IMR-90 (cell line): Measurements from ENCODE around the gene KPNA1. TPM values are rescaled to one million over a fixed set of nuclear protein-coding genes. Genes with fewer than 3 reads are reported as not detected.

Experiments used
- ATAC-seq: fragments of 200-7000 bp; cut with Tn5 transposase; 2 replicates; pipeline ENCODE4 v1.9.1; 2020; ENCODE audit warnings: low read depth, mild to moderate bottlenecking, moderate library complexity
- BruUV-seq: library from RNA; stranded (reverse); fragments of 400-500 nt; replicated peaks from 2 replicates; lab custom pipeline; 2021; lab: Mats Ljungman, UMichigan
- CTCF ChIA-PET: fragments of 300-600 bp; formaldehyde crosslinking; extraction: SDS; loops from one replicate; lab custom pipeline; 2021; ENCODE audit warnings: antibody characterized with exemption; lab: Yijun Ruan, JAX
- POLR2A ChIA-PET: fragments of 300-600 bp; sonication (Branson Sonifier 250); formaldehyde crosslinking; loops from one replicate; lab custom pipeline; 2022; ENCODE audit warnings: antibody characterized with exemption; ENCODE audit not compliant: unreplicated experiment; lab: Charles Lee
- DNase-seq: peaks from one replicate; pipeline ENCODE4 v3.0.0; 2013
- H2AFZ ChIP-seq: replicated peaks from 2 replicates; pipeline ENCODE3; 2013; ENCODE audit warnings: low read length, mild to moderate bottlenecking; ENCODE audit not compliant: poor library complexity
- H2AK5ac ChIP-seq: 2 replicates; pipeline ENCODE4 v1.6.1; 2013; ENCODE audit warnings: low read depth, low read length, inconsistent platforms
- H2AK9ac ChIP-seq: replicated peaks from 2 replicates; pipeline ENCODE3; 2013; ENCODE audit warnings: mild to moderate bottlenecking, low read depth, low read length, moderate library complexity; ENCODE audit not compliant: poor library complexity
- H2BK120ac ChIP-seq: 2 replicates; pipeline ENCODE4 v1.6.1; 2013; ENCODE audit warnings: low read depth, low read length, inconsistent platforms
- H2BK15ac ChIP-seq: 3 replicates; pipeline ENCODE4 v1.6.1; 2013; ENCODE audit warnings: low read depth, low read length, inconsistent platforms
- H2BK20ac ChIP-seq: 2 replicates; pipeline ENCODE4 v1.6.1; 2013; ENCODE audit warnings: low read depth, mild to moderate bottlenecking, inconsistent platforms, low read length, moderate library complexity
- H2BK5ac ChIP-seq: 2 replicates; pipeline ENCODE4 v1.6.1; 2013; ENCODE audit warnings: mild to moderate bottlenecking, low read depth, low read length, inconsistent platforms; ENCODE audit not compliant: poor library complexity, severe bottlenecking
- H3K14ac ChIP-seq: replicated peaks from 2 replicates; pipeline ENCODE4 v1.6.1; 2013; ENCODE audit warnings: low read depth, low read length, inconsistent platforms
- H3K18ac ChIP-seq: 2 replicates; pipeline ENCODE4 v1.6.1; 2013; ENCODE audit warnings: low read depth, low read length, control low read depth
- H3K23ac ChIP-seq: 2 replicates; pipeline ENCODE4 v1.6.1; 2013; ENCODE audit warnings: low read depth, low read length, inconsistent platforms
- H3K27ac ChIP-seq: 2 replicates; pipeline ENCODE4 v1.5.1; 2013; ENCODE audit warnings: mild to moderate bottlenecking, control low read depth, low read length; ENCODE audit not compliant: insufficient read depth
- H3K27me3 ChIP-seq: 2 replicates; pipeline ENCODE4 v1.6.1; 2013; ENCODE audit warnings: low read length; ENCODE audit not compliant: control insufficient read depth, insufficient read depth
- H3K36me3 ChIP-seq: 2 replicates; pipeline ENCODE4 v1.6.1; 2013; ENCODE audit warnings: low read length, mixed read lengths; ENCODE audit not compliant: control insufficient read depth, insufficient read depth
- H3K4ac ChIP-seq: 2 replicates; pipeline ENCODE4 v1.6.1; 2013; ENCODE audit warnings: low read depth, low read length, inconsistent platforms
- H3K4me1 ChIP-seq: 2 replicates; pipeline ENCODE4 v1.6.1; 2013; ENCODE audit warnings: low read length, mixed read lengths; ENCODE audit not compliant: control insufficient read depth, insufficient read depth
- H3K4me2 ChIP-seq: 2 replicates; pipeline ENCODE4 v1.6.1; 2013; ENCODE audit warnings: low read depth, mild to moderate bottlenecking, control low read depth, low read length, moderate library complexity
- H3K4me3 ChIP-seq: 2 replicates; pipeline ENCODE4 v1.5.1; 2013; ENCODE audit warnings: low read depth, mild to moderate bottlenecking, control low read depth, low read length, moderate library complexity; ENCODE audit not compliant: insufficient read depth
- H3K56ac ChIP-seq: 2 replicates; pipeline ENCODE4 v1.6.1; 2013; ENCODE audit warnings: low read length, inconsistent platforms; ENCODE audit not compliant: insufficient read depth; ENCODE audit errors: extremely low read depth
- H3K79me1 ChIP-seq, 2 experiments: 2 replicates each; pipeline ENCODE4 v1.6.1; 2013; ENCODE audit warnings: low read length in 2 of 2, inconsistent platforms in 1 of 2, low read depth in 1 of 2
- H3K9ac ChIP-seq: 2 replicates; pipeline ENCODE4 v1.6.1; 2013; ENCODE audit warnings: low read depth, low read length, control low read depth
- H3K9me1 ChIP-seq: 2 replicates; pipeline ENCODE4 v1.6.1; 2013; ENCODE audit warnings: low read length, inconsistent platforms; ENCODE audit not compliant: insufficient read depth
- H3K9me3 ChIP-seq: 2 replicates; pipeline ENCODE4 v1.6.1; 2013; ENCODE audit warnings: low read length; ENCODE audit not compliant: control insufficient read depth, insufficient read depth
- H4K20me1 ChIP-seq: 2 replicates; pipeline ENCODE4 v1.6.1; 2013; ENCODE audit warnings: low read length, inconsistent platforms; ENCODE audit not compliant: insufficient read depth
- H4K5ac ChIP-seq: 2 replicates; pipeline ENCODE4 v1.6.1; 2013; ENCODE audit warnings: mild to moderate bottlenecking, low read depth, low read length, control low read depth
- H4K8ac ChIP-seq, 2 experiments: 2 replicates each; pipeline ENCODE4 v1.6.1; 2013; ENCODE audit warnings: low read depth in 2 of 2, low read length in 2 of 2, control low read depth in 1 of 2, inconsistent platforms in 1 of 2
- H4K91ac ChIP-seq: 2 replicates; pipeline ENCODE4 v1.6.1; 2013; ENCODE audit warnings: low read depth, low read length, inconsistent platforms; ENCODE audit not compliant: insufficient read depth
- BHLHE40 ChIP-seq: fragments of 150-350 bp; IDR thresholded peaks from 2 replicates; pipeline ENCODE4 v1.6.1; 2016; ENCODE audit warnings: mild to moderate bottlenecking, low read depth, low read length
- CEBPB ChIP-seq: IDR thresholded peaks from 2 replicates; pipeline ENCODE4 v1.6.1; 2012; ENCODE audit warnings: low read depth, low read length, improper control_type of control experiment
- CHD1 ChIP-seq: IDR thresholded peaks from 2 replicates; pipeline ENCODE4 v1.6.1; 2012; ENCODE audit warnings: low read depth, low read length, improper control_type of control experiment
- FOS ChIP-seq: fragments of 150-350 bp; IDR thresholded peaks from 2 replicates; pipeline ENCODE4 v1.6.1; 2016; ENCODE audit warnings: low read depth, low read length
- MAFK ChIP-seq: IDR thresholded peaks from 2 replicates; pipeline ENCODE4 v1.6.1; 2012; ENCODE audit warnings: low read depth, low read length, improper control_type of control experiment
- MAZ ChIP-seq: IDR thresholded peaks from 2 replicates; pipeline ENCODE4 v1.6.1; 2012; ENCODE audit warnings: low read depth, mild to moderate bottlenecking, low read length, improper control_type of control experiment, moderate library complexity, borderline replicate concordance
- NFE2L2 ChIP-seq: fragments of 150-350 bp; IDR thresholded peaks from 2 replicates; pipeline ENCODE4 v1.6.1; 2016; ENCODE audit warnings: low read depth, mild to moderate bottlenecking, low read length
- POLR2A ChIP-seq: IDR thresholded peaks from 2 replicates; pipeline ENCODE4 v1.6.1; 2012; ENCODE audit warnings: mild to moderate bottlenecking, low read depth, low read length
- RAD21 ChIP-seq: IDR thresholded peaks from 2 replicates; pipeline ENCODE4 v1.6.1; 2012; ENCODE audit warnings: low read length, improper control_type of control experiment
- RCOR1 ChIP-seq: IDR thresholded peaks from 2 replicates; pipeline ENCODE4 v1.6.1; 2012; ENCODE audit warnings: mild to moderate bottlenecking, low read length, improper control_type of control experiment; ENCODE audit not compliant: insufficient replicate concordance
- RFX5 ChIP-seq: IDR thresholded peaks from 2 replicates; pipeline ENCODE4 v1.8.0; 2012; ENCODE audit warnings: low read depth, mild to moderate bottlenecking, low read length, moderate library complexity
- WGBS, 2 experiments: methylation state at CpG; one replicate each; pipeline versions ENCODE4 v1.1.5 to v1.1.7; 2013; ENCODE audit warnings: missing lambda C conversion rate in 2 of 2; ENCODE audit not compliant: insufficient read length in 1 of 2; ENCODE audit errors: extremely low coverage in 2 of 2; 5-methylcytosine and 5-hydroxymethylcytosine counted together
- dilution Hi-C: fragments of 300-500 bp; cut with HindIII; formaldehyde crosslinking; loops from one replicate; pipeline ENCODE4 v1.14.3; 2018; ENCODE audit warnings: low sequenced_read_pairs; ENCODE audit not compliant: unreplicated experiment
- in situ Hi-C: fragments of 300-500 bp; cut with MboI; formaldehyde crosslinking; loops from 3 replicates; pipeline ENCODE4 v1.14.3; 2019; ENCODE audit warnings: low sequenced_read_pairs, inconsistent platforms, mixed read lengths
- intact Hi-C: fragments of 100-400 bp; cut with micrococcal nuclease; formaldehyde crosslinking; loops from 2 replicates; pipeline ENCODE4 v1.10.0; 2022
- polyA plus RNA-seq, 3 experiments: library from polyadenylated mRNA; depleted of rRNA; stranded (reverse); fragments of >200 nt; gene quantifications; 2 replicates each; pipeline ENCODE4 v1.2.3, GENCODE V29; 2012; ENCODE audit warnings: low replicate concordance in 1 of 3
- total RNA-seq: library from RNA; depleted of rRNA; stranded (reverse); fragments of >200 nt; gene quantifications from 2 replicates; pipeline ENCODE4 v1.2.3, GENCODE V29; 2012
- TF ChIP-seq, protein P1 (sequence below): conservative IDR thresholded peaks from 2 replicates; pipeline ENCODE4 v1.5.1; 2012; ENCODE audit warnings: mild to moderate bottlenecking, low read depth, low read length, improper control_type of control experiment

The KPNA1 gene
- total and polyA plus RNA-seq, 2 of the 4 experiments (the other 2 are of a cell fraction) = 30.6 to 112 TPM

DNA sequence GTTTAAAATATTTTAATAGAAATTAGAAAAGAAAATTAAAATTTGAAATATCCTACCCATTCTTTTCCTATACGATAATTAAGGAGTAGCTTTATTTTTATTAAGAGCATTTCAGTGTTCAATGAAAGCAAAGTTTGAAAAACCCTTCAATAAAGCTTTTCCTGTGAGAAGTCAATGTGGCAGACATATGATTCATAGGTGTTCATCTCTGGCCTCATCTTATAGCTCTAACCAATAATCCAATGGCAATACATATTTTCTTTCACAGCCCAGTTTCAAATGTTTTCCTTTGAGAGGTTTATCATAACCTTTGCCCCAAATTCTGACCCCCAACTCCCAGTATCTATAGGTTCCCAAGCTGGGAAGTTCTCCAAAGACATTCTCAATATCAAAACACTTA, 8.3 kb downstream of the KPNA1 start:
- no TSS peak for BruUV-seq
- ChIA-PET CTCF (interaction anchor here (0.6 kb wide), 1 partner anchor 21 kb away, joined by 3 read pairs; no protein-coding TSS in a partner anchor), POLR2A (no interaction called here)
- no peak overlapping the region for H3K4me2 ChIP-seq
- intact Hi-C loops (no loop called here), in situ Hi-C loops (no loop called here), dilution Hi-C loops (no loop called here)
- H3K9me3 ChIP-seq = no peaks in the 10 kb centered on the region
- no peak overlapping the region for H3K14ac ChIP-seq
- H2BK15ac ChIP-seq = no peak overlapping the region
- no peak overlapping the region for H3K9ac ChIP-seq
- 0 out of 2 replicates have a peak, but pooled peaks cover 1% of the 10 kb centered on the region for H3K4me1 ChIP-seq
- H2AK5ac ChIP-seq = no peak overlapping the region
- no peak overlapping the region for H4K8ac ChIP-seq
- H2AK9ac ChIP-seq = no peak overlapping the region
- no peak for TF ChIP-seq RCOR1
- no peak for TF ChIP-seq NFE2L2
- TF ChIP-seq BHLHE40 = no peak
- no peak for TF ChIP-seq MAZ
- TF ChIP-seq CHD1 = no peak
- no peak for TF ChIP-seq CEBPB
- no peak for TF ChIP-seq MAFK
- no peak for TF ChIP-seq RFX5
- TF ChIP-seq FOS = no peak
- no peak for TF ChIP-seq RAD21
- TF ChIP-seq, protein P1, sequence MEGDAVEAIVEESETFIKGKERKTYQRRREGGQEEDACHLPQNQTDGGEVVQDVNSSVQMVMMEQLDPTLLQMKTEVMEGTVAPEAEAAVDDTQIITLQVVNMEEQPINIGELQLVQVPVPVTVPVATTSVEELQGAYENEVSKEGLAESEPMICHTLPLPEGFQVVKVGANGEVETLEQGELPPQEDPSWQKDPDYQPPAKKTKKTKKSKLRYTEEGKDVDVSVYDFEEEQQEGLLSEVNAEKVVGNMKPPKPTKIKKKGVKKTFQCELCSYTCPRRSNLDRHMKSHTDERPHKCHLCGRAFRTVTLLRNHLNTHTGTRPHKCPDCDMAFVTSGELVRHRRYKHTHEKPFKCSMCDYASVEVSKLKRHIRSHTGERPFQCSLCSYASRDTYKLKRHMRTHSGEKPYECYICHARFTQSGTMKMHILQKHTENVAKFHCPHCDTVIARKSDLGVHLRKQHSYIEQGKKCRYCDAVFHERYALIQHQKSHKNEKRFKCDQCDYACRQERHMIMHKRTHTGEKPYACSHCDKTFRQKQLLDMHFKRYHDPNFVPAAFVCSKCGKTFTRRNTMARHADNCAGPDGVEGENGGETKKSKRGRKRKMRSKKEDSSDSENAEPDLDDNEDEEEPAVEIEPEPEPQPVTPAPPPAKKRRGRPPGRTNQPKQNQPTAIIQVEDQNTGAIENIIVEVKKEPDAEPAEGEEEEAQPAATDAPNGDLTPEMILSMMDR = no peak
- no peak for TF ChIP-seq POLR2A
- no peaks in the 10 kb centered on the region for H3K27me3 ChIP-seq
- H2AFZ ChIP-seq = no peak overlapping the region
- H3K23ac ChIP-seq = no peak overlapping the region
- WGBS, 2 experiments = no CpG with 5 or more reads among the region's 1 CpG
- H3K4ac ChIP-seq = no peak overlapping the region
- H2BK5ac ChIP-seq = no peak overlapping the region
- H2BK120ac ChIP-seq = no peak overlapping the region
- H3K4me3 ChIP-seq = no peak overlapping the region
- no peak for DNase-seq
- H2BK20ac ChIP-seq = no peak overlapping the region
- ATAC-seq = no peak
- no peak overlapping the region for H4K91ac ChIP-seq
- peaks cover 9 to 53% of the 10 kb centered on the region in 2 experiments; a peak in 3 of 4 replicates for H3K79me1 ChIP-seq
- H3K36me3 ChIP-seq = no peaks in the 10 kb centered on the region
- no peak overlapping the region for H4K5ac ChIP-seq
- H4K20me1 ChIP-seq = peaks cover 78% of the 10 kb centered on the region
- peaks cover 6% of the 10 kb centered on the region for H3K9me1 ChIP-seq
- H3K18ac ChIP-seq = no peak overlapping the region
- no peak overlapping the region for H3K56ac ChIP-seq
- H3K27ac ChIP-seq = no peak overlapping the region
